GM19193 (cell line): ENCODE measurements around the gene CLDN4.

Experiments used
- POLR2A ChIP-seq: IDR thresholded peaks from 4 replicates; pipeline ENCODE4 v1.6.1; 2011; ENCODE audit not compliant: insufficient read depth, insufficient read length; ENCODE audit errors: extremely low read depth

CLDN4 gene

DNA sequence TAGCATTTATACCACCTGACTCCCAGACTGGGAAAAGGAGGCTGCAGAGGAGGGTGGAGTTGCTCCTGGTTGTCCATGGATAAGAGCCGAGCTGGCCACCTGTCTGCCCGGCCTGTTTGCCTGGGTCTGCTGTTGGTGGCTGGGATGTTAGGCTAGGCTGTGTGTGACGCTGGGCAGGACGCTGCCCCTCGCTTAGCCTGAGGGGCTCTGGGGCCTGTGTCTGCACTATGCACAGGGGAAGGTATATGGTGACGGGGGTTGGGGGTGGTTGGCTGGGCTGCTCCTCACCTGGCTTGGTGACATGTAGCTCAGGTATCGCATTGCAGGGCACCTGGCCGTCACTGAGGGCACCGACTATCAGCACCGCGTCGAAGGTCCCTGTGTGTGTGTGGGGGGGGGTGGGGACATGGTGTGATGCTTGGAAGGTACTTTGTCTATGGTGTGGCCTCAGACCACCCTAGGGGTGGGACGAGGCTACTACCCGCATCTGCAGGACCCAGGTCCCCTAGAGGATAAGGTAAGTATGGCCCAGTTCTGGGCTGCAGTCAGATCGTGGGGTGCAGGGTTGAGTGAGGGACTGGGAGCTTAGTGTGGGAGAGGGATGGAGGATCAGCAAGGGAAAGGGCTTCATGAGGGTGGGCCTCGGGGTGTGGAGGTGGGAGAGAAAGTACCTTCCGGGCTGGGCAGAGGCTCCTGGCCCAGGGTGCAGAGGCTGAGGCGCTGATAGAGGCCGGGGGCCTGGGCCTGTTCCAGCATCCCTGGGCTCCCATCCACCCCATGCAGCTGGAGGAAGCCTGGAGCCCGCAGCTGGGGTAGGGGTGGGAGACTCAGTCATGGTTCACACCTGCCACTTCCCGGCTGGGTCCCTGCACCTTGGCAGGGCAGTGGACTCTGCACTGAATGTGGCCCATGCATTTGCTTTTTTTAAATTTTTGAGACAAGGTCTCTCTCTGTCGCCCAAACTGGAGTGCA is 9.2 kb downstream of the CLDN4 start:
- TF ChIP-seq POLR2A, result no peak

GRCh38 chr7:73840715-73841379 is 10.1 kb downstream of the CLDN4 start:
- TF ChIP-seq POLR2A, result no peak

DNA sequence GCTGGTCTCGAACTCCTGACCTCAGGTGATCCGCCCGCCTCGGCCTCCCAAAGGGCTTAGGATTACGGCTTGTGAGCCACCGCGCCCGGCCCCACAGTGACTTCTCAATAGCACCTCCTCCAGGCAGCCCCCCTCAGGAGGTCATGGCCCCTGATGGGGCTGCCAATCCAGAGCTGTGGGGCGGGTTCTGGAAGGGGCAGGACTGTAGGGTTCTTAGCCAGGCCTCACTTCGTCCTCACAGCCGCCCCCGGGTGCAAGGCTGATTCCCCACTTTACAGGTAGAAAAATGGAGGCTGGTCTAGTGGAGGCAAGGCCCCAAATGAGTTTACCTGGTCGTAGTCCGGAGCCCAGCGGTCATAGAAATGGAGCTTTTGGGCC is 10.9 kb downstream of the CLDN4 start:
- TF ChIP-seq POLR2A, result no peak

GRCh38 chr7:73842067-73842976 is 11.5 kb downstream of the CLDN4 start, which contains the start of gene METTL27:
TSS of gene METTL27 (minus strand) at chr7:73842516. CDS start at chr7:73842140, 376 bp downstream.
- peak; percentile 69 for TF ChIP-seq POLR2A

DNA sequence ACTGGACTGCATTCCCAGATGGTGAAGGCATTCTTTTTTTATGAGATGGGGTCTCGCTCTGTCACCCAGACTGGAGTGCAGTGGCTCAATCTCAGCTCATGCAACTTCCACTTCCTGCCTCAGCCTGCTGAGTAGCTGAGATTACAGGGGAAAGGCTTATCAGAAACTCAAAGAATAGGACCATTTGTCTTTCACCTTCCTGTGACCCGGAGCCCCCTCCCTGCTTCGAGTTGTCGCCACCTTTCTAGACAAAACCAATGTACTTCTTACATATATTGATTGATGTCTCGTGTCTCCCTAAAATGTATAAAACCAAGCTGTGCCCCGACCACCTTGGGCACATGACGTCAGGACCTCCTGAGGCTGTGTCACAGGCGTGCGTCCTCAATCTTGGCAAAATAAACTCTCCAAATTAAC is 13.3 kb downstream of the CLDN4 start:
- no peak for TF ChIP-seq POLR2A

DNA sequence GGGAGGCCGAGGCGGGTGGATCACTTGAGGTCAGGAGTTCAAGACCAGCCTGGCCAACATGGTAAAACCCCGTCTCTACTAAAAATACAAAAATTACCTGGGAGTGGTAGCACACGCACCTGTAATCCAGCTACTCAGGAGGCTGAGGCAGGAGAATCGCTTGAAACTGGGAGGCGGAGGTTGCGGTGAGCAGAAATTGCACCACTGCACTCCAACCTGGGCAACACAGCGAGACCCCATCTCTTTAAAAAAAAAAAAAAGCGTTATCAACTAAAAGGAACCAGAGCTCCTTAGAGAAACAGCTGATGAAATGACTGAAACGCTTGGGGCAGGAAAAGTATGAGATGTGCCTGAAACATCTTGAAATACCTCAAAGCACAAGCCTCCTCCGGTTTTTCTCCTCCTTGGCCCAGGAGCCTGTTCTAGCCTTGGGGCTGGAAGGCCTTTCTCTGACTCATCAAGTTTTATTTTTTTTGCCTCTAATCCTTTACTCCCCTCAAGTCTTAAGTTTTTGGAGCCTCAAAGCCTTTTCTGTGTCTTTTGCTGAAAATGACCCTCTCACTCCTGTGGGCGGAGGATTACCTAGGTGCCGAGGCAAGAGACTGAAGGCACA is 14.2 kb downstream of the CLDN4 start:
- TF ChIP-seq POLR2A, result no peak

DNA sequence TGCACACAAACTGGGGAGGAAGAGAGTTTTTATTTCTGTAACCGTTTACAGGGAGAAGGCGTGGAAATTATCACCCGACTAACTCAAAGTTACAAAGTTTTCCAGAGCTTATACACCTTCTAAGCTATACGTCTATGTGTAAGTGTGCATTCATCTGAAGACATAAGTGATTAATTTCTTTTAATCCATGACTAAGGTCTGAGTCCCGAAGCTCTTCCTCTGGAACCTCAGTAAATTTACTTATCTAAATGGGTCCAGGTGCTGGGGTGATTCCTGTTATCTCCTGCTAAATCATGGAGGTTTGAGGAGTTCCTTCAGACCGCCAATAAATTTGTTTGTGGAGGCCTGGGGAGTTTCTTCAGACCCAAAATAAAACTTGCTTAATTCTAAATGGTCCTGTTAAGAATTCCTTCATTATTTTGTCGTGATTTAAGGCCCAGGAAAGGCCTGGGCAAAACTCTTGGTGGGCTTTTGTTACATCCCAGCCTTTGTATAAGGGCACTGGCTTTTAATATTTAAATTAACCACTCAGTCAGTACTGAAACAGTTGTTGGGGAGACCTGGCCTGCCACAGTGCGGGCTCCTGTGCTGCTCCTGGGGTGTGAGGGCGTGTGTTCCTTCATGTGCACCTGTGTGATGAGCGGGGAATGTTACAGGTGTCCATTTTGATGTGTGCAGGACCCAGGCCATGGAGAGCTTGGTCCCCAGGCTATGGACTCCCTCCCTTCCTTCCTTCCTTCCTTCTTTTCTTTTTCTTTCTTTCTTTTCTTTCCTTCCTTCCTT is 17.3 kb downstream of the CLDN4 start:
- no peak for TF ChIP-seq POLR2A

DNA sequence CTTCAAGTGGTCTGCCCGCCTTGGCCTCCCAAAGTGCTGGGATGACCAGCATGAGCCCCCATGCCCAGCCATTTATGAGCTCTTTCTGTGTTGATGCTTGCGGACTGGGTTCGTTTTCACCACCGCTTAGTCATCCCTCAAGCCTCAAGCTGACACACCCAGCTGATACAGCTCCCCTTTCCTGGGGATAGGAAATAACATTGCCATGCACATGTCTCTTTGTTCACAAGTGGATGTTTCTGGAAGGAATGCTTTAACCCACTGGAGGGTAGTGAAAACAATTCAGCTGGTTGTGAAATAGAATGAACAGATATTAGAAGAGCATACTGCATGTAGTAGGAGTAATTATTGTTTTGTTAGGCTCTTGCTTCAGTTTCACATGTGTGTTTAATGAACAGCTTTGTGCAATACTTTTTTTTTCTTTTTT is 20.0 kb downstream of the CLDN4 start:
- no peak for TF ChIP-seq POLR2A

DNA sequence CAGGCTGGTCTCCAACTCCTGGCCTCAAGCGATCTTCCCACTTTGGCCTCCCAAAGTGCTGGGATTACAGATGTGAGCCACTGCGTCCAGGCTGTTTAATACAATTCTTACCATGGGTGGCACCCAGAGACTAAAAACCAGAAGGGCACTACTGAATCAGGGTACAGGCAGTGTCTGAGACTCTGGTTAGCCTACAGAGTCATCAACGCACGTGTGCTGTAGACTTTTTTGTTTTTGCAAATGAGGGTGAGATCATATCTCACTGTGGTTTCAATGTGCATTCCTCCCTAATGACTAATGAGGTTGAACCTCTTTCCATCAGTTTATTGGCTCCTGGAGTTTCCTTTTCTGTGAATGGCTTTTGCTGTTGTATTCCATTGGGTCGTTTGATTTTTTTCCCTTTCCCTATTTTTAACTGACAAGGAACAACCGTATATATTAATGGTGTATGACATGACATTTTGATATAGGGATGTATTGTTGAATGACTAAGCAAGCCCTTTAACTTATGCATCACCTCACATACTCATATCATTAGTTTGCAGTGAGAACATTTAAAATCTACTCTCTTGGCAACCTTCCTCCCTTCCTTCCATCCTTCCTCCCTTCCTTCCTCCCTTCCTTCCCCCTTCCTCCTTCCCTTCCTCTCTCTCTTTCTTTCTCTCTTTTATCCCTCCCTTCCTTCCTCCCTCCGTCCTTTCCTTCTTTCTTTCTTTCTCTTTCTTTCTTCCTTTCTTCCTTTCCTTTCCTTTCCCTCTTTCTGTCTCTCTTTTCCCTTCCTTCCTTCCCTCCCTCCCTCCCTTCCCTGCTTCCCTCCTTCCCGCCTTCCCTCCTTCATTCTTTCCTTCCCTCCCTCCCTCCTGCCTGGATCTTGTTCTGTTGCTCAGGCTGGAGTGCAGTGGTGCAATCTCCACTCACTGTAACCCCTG is 20.9 kb downstream of the CLDN4 start:
- no peak for TF ChIP-seq POLR2A

- no peak for TF ChIP-seq POLR2A
These were observed 21.7 kb downstream of the CLDN4 start for GRCh38 chr7:73852500-73852899.

- no peak for TF ChIP-seq POLR2A
These were observed 26.1 kb downstream of the CLDN4 start for GRCh38 chr7:73856941-73857340.

- no peak for TF ChIP-seq POLR2A
These were observed 28.0 kb downstream of the CLDN4 start for GRCh38 chr7:73858807-73859206.

DNA sequence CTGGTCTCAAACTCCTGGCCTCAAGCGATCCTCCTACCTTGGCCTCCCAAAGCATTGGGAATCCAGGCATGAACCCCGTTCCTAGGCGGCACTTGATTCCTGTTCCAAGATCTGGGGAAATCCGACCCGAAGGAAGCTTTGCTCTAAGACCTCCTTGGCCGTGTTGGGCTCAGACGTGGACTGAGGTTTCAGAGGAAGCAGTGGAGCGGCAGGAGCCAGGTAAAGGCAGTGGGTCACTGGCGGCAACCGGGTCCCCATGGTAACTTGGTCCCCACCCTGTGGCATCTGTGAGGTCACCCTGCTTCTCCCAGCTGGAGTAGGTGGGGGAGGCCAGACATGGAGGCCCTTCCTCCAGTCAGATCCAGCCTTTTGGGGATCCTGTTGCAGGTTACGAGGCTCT is 30.1 kb downstream of the CLDN4 start, which contains the start of gene TMEM270:
TMEM270 (plus strand) TSS at position 301 of the 400 bp plus-strand sequence; CDS start at position 337, 36 bp downstream.
- no peak for TF ChIP-seq POLR2A

- no peak for TF ChIP-seq POLR2A
These were observed 30.5 kb downstream of the CLDN4 start for GRCh38 chr7:73861305-73861704.
